Fibroblast of villous mesenchyme (primary cell): ENCODE results near the gene CARMIL1. TPM values are rescaled to one million over a fixed set of nuclear protein-coding genes. Genes with fewer than 3 reads are reported as not detected.

Experiments
- DNase-seq: peaks from one replicate; pipeline ENCODE4 v3.0.0-alpha.2; 2010; ENCODE audit warnings: low read depth
- H3K4me3 ChIP-seq: 2 replicates; pipeline ENCODE4 v1.5.1; 2011; ENCODE audit warnings: low read depth, mild to moderate bottlenecking, low read length
- total RNA-seq: library from RNA; depleted of rRNA; stranded (reverse); fragments of >200 nt; gene quantifications from 2 replicates; pipeline ENCODE4 v1.2.3, GENCODE V29; 2012
- TF ChIP-seq, protein P1 (sequence below): IDR thresholded peaks from 2 replicates; pipeline ENCODE4 v1.5.1; 2012; ENCODE audit warnings: low read depth, mild to moderate bottlenecking, low read length; ENCODE audit not compliant: insufficient read depth

CARMIL1 gene
- total RNA-seq, 1 donor, result 11.2 TPM

DNA sequence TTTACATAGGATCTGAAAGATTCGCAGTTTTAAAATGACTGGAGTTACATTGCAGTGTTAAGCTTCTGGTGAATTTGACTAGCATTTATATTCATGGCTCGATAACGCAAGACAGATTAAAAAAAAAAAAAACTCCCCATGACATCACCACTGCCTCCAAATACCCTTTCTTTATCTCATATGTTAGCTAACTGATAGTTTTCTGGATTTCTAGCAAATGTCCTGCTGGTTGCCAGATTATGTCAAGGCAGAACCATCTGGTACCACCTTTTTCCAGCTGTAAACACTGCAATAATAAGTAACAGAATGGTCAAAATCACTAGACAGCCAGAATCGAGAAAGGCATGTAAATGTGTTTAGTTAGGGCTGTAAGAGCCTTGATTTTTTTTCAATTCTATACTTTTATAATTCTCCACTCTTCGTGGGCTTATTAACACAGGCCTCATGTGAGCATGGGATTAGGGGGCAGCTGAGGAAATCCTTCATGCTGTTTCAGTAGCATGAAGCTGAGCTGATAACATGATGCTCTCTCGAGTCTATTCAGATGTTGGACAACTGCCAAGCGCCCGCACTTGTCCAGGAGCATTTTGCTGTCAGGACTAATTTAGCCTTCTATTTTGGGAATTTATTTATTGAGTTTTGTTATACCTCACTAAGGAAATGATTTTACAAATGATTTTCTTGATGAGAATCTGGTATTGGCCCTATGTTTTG, 206.8 kb downstream of the CARMIL1 start:
- no peak for DNase-seq

DNA sequence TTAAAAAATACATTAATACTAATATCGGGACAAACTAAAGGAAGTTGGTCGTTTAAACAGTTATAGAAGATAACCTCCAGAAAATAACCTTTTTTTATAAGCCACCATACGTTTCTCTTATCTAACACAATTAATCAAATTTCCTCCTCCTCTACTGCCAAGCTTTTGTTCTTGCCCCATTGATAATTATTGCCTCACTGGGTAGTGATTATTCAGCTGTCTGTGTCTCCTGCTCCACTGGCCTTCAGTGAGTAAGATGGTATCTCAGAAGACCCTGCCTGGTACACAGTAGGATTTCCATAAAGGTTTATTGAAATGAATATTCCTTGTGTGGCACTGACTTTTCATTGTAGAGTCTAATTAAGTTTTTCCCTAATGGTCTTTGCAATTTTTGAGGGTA, 207.4 kb downstream of the CARMIL1 start:
- no peak overlapping the region for H3K4me3 ChIP-seq
- TF ChIP-seq, protein P1, sequence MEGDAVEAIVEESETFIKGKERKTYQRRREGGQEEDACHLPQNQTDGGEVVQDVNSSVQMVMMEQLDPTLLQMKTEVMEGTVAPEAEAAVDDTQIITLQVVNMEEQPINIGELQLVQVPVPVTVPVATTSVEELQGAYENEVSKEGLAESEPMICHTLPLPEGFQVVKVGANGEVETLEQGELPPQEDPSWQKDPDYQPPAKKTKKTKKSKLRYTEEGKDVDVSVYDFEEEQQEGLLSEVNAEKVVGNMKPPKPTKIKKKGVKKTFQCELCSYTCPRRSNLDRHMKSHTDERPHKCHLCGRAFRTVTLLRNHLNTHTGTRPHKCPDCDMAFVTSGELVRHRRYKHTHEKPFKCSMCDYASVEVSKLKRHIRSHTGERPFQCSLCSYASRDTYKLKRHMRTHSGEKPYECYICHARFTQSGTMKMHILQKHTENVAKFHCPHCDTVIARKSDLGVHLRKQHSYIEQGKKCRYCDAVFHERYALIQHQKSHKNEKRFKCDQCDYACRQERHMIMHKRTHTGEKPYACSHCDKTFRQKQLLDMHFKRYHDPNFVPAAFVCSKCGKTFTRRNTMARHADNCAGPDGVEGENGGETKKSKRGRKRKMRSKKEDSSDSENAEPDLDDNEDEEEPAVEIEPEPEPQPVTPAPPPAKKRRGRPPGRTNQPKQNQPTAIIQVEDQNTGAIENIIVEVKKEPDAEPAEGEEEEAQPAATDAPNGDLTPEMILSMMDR, result no peak
- no peak for DNase-seq

More for the DNA sequence above, 206.8 kb downstream of the CARMIL1 start:
- TF ChIP-seq, protein P1, result no peak
- H3K4me3 ChIP-seq, result no peak overlapping the region

DNA sequence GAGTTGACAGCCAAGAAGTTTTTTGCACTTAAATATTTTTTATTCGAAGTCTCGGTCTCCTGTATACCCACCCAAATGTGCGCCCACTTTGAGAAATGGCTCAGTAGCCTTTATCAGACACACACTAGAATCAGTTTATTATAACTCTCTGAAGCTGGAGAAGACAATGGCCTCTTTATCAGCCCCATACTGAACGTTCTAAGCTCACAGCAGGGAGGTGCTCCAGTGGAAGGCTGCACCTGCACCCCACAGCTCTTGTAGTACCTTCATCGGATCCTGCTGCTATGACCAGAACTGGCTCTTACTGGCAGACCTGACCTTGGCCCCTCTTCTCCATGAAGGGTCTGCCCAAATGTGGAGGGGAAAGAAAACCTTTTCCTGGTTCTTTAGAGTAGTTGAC, 207.8 kb downstream of the CARMIL1 start:
- DNase-seq, result no peak
- no peak overlapping the region for H3K4me3 ChIP-seq
- TF ChIP-seq, protein P1, result no peak

DNA sequence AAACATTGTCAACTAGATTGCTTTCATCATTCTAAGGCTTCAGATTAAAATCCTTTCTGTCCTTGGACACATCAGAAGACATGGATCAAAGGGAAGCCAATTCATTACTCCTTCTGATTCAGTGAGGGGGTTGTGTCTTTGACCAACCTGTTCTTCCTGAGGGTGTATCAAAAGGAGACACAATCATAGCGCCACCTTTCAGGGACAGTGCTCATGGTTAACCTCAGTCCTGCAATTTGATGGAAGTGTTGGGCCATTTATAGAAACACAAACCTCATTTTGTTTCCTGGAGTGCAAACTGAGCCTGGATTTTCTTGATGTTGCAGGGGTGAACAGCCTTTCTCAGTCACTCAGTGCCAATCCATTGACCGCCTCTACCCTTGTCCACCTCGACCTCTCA, 209.0 kb downstream of the CARMIL1 start:
- TF ChIP-seq, protein P1, result no peak
- no peak overlapping the region for H3K4me3 ChIP-seq
- DNase-seq, result no peak

DNA sequence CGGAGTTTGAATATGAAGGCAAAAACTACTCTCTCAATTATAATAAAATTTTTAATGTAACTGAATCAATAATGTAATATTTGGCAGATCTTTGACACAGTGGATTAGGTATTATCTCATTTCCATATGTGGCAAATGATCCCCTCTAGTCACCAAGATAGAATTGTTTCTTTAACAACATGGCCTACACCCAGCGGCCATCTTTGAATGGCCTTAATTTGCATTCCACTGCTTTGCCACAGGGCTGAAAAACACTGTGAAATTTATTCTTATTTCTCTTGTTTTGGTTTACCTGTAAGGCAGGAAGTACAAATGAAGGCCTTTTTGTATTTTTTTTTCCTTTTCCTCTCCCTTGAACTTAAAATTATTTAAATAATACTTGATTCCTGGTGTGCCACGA, 210.2 kb downstream of the CARMIL1 start:
- DNase-seq, result no peak
- TF ChIP-seq, protein P1, result no peak
- no peak overlapping the region for H3K4me3 ChIP-seq

DNA sequence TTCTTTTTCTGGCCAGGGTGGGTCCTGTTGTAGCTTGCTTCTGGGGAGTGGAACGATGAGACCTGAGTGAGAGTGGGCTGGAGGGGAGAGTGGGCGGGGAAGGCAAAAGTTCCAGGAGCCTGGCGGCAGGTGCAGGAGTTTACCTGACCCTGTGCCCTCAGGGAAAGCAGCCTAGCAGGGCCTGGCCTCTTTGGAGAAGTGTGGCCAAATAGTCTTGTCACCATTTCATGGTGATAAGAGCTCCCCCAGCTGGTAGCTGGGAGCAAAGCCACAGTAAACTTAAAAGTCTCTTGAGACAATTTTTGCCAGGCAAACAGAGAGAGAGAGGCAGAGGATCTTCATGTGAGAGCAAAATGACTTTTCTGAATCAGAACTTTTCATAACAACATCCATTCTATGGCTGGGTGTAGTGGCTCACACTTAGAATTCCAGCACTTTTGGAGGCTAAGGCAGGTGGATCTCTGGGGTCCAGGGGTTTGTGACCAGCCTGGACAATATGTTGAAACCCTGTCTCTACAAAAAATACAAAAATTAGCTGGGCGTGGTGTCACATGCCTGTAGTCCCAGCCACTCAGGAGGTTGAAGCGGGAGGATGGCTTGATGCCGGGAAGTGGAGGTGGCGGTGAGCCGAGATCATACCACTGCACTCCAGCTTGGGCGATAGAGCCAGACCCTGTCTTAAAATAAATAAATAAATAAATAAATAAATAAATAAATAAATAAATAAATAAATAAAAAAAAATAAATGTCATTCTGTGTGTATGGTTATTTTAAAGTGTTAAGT, 211.0 kb downstream of the CARMIL1 start:
- H3K4me3 ChIP-seq, result no peak overlapping the region
- DNase-seq, result peak; percentile 83
- TF ChIP-seq, protein P1, result peak; percentile 90
